Suprapubic skin (tissue), 4 donors: ENCODE data around the gene CCDC85A. TPM values are rescaled to one million over a fixed set of nuclear protein-coding genes. Genes with fewer than 3 reads are reported as not detected.

ENCODE experiments used
- DNase-seq, 2 donors: peaks; one replicate each; pipeline ENCODE4 v3.0.0-alpha.2; 2019; ENCODE audit warnings: low spot score in 2 of 2
- H3K27ac ChIP-seq: fragments of 200-600 bp; sonication (generic); one replicate; pipeline ENCODE4 v1.5.1; 2019
- H3K27me3 ChIP-seq: fragments of 200-600 bp; sonication (generic); one replicate; pipeline ENCODE4 v1.5.1; 2019
- H3K36me3 ChIP-seq: fragments of 200-600 bp; sonication (generic); one replicate; pipeline ENCODE4 v1.5.1; 2019
- H3K4me1 ChIP-seq: fragments of 200-600 bp; sonication (generic); one replicate; pipeline ENCODE4 v1.5.1; 2019
- H3K4me3 ChIP-seq: fragments of 200-600 bp; sonication (generic); one replicate; pipeline ENCODE4 v1.5.1; 2019; ENCODE audit warnings: mild to moderate bottlenecking
- H3K9me3 ChIP-seq: fragments of 200-600 bp; sonication (generic); one replicate; pipeline ENCODE4 v1.5.1; 2019
- CTCF ChIP-seq, 2 donors: fragments of 200-600 bp in 1 of 2; fragments of 450-650 bp in 1 of 2; sonication (generic) in 1 of 2; IDR thresholded peaks; one replicate each; pipeline ENCODE4 v1.5.1; 2016 to 2019; ENCODE audit warnings: antibody characterized with exemption in 2 of 2, mild to moderate bottlenecking in 1 of 2, moderate library complexity in 1 of 2
- EP300 ChIP-seq: sonication (generic); formaldehyde crosslinking; IDR thresholded peaks from one replicate; pipeline ENCODE4 v1.6.1; 2017; ENCODE audit warnings: antibody characterized with exemption
- POLR2A ChIP-seq, 2 donors: fragments of 450-650 bp; IDR thresholded peaks; one replicate each; pipeline ENCODE4 v1.6.1; 2017; ENCODE audit warnings: antibody characterized with exemption in 2 of 2, mild to moderate bottlenecking in 2 of 2, moderate library complexity in 2 of 2
- POLR2AphosphoS5 ChIP-seq, 3 donors: sonication (generic); formaldehyde crosslinking; IDR thresholded peaks; one replicate each; pipeline ENCODE4 v1.6.1; 2017; ENCODE audit warnings: antibody characterized with exemption in 3 of 3
- WGBS: methylation state at CpG from one replicate; pipeline ENCODE4 v1.1.5; 2018; 5-methylcytosine and 5-hydroxymethylcytosine counted together
- total RNA-seq, 4 donors: library from RNA; depleted of rRNA; stranded (reverse); fragments of >200 nt; gene quantifications; one replicate each; pipeline ENCODE4 v1.1.0, GENCODE V29; 2016

Gene CCDC85A
- total RNA-seq, 4 donors from 2014 or later = 1.9 to 3.2 (median 2.5) TPM

DNA sequence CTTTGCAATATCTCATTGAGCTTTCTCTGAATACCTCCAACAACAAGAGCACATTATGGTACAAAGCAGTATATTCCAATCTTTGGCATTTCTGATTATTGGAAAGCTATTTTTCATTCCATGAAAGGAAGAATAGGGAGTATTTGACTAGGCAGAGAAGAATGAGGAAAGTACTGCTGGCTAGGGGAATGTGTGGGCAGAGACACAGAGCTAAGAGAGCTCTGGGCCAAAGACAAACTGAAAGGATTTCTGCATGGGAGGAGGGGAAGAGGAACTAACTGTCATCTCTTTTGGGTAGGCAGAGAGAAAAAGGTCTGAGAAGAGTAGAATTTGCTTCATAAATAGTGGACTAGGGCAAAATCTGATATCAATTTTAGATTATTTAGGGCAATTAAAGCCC lies 150.8 kb downstream of the CCDC85A start:
- no peak for TF ChIP-seq CTCF (IDR thresholded peaks at IDR 0.05)
- TF ChIP-seq POLR2A (IDR thresholded peaks at IDR 0.05) = no peak
- TF ChIP-seq POLR2AphosphoS5 (IDR thresholded peaks at IDR 0.05) = no peak
- TF ChIP-seq EP300 = no peak
- H3K27me3 ChIP-seq = no peaks in the 10 kb centered on the region
- H3K4me3 ChIP-seq = no peak overlapping the region
- no peak overlapping the region for H3K27ac ChIP-seq
- H3K4me1 ChIP-seq = peaks cover 5% of the 10 kb centered on the region
- no peak for DNase-seq
- H3K36me3 ChIP-seq = no peaks in the 10 kb centered on the region
- no peaks in the 10 kb centered on the region for H3K9me3 ChIP-seq

- no peak for TF ChIP-seq POLR2A (IDR thresholded peaks at IDR 0.05)
- Histone ChIP-seq H3K27ac (no peak overlapping the region), H3K9me3 (no peaks in the 10 kb centered on the region), H3K36me3 (no peaks in the 10 kb centered on the region), H3K4me1 (peaks cover 5% of the 10 kb centered on the region), H3K27me3 (no peaks in the 10 kb centered on the region), H3K4me3 (no peak overlapping the region)
- 71% methylated on average over 3 of the region's 3 CpGs for WGBS
- DNase-seq = no peak
Measured at GRCh38 chr2:56335101-56335500, 151.3 kb downstream of the CCDC85A start.

- TF ChIP-seq POLR2A (IDR thresholded peaks at IDR 0.05) = no peak
- no peak for TF ChIP-seq CTCF (IDR thresholded peaks at IDR 0.05)
- TF ChIP-seq POLR2AphosphoS5 (IDR thresholded peaks at IDR 0.05) = no peak
- TF ChIP-seq EP300 = no peak
- Histone ChIP-seq H3K36me3 (no peaks in the 10 kb centered on the region), H3K9me3 (no peaks in the 10 kb centered on the region), H3K4me3 (no peak overlapping the region), H3K4me1 (peaks cover 5% of the 10 kb centered on the region), H3K27me3 (no peaks in the 10 kb centered on the region), H3K27ac (no peak overlapping the region)
- 84% methylated on average over 3 of the region's 3 CpGs for WGBS
- DNase-seq = no peak
Measured at GRCh38 chr2:56337342-56337741, 153.6 kb downstream of the CCDC85A start.

DNA sequence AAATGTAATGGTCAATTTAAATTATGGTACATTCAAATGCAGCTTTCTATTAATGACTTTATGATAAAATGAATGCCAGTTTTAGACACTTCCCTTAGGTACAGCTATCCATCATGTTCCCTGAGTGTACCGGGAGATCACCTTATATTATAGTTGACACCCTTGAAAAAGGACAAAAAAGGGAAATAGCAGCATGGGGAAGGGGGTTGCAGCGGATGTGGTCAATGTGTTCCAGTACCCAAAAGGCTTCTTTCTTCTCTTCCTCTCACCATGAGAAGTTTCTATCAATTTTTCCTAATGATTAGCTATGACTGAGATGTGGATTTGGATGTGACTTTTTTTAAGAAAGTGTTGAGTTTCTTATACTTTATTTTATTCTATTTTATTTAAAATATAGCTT lies 154.4 kb downstream of the CCDC85A start:
- 96% methylated on average over 2 of the region's 2 CpGs for WGBS
- Histone ChIP-seq H3K4me3 (no peak overlapping the region), H3K9me3 (no peaks in the 10 kb centered on the region), H3K36me3 (no peaks in the 10 kb centered on the region), H3K27ac (no peak overlapping the region), H3K27me3 (no peaks in the 10 kb centered on the region), H3K4me1 (peaks cover 5% of the 10 kb centered on the region)
- no peak for DNase-seq
- TF ChIP-seq CTCF (IDR thresholded peaks at IDR 0.05) (no peak), EP300 (no peak), POLR2A (IDR thresholded peaks at IDR 0.05) (no peak), POLR2AphosphoS5 (IDR thresholded peaks at IDR 0.05) (no peak)

DNA sequence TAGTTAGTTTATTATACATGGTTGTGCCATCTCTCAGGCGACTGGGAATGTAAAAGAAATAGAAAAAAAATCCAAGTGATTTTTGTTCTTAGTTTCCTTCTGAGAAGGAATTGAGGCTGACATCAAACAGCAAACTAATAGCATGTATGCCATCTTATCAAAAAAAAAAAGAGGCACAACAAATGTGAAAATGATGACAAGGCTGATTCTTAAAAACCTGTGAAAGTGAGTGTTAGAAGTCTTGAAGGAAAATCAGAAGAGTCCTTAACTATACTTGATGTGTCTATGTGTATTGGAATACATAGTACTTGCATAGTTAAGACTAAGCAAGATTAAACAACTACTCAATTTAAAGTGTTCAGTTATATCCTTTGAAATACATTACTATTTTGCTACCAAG lies 161.0 kb downstream of the CCDC85A start:
- DNase-seq = no peak
- no peaks in the 10 kb centered on the region for H3K36me3 ChIP-seq
- no peak overlapping the region for H3K4me3 ChIP-seq
- TF ChIP-seq EP300 (no peak), CTCF (IDR thresholded peaks at IDR 0.05) (no peak), POLR2AphosphoS5 (IDR thresholded peaks at IDR 0.05) (no peak), POLR2A (IDR thresholded peaks at IDR 0.05) (no peak)
- H3K4me1 ChIP-seq = no peaks in the 10 kb centered on the region
- 83% methylated on average over 1 of the region's 1 CpG for WGBS
- H3K9me3 ChIP-seq = no peaks in the 10 kb centered on the region
- no peaks in the 10 kb centered on the region for H3K27me3 ChIP-seq
- H3K27ac ChIP-seq = no peak overlapping the region

DNA sequence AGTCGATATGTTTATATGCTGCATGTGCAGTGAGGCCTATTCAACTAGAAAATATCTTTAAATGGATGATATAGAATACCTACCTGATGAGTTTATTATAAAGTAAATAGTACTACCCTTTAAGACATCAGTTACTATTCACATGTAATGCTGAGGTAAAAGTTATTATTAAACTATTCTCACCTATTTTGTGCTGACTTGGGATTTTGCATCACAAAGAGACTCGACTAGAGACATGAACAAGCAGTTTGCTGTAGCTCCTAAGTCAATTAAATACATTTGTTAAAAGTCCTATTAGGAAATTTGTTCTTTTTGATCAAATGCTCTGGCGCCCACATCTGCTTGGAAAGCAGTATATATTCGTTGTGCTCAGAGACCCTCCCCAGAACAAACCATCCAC lies 164.1 kb downstream of the CCDC85A start:
- Histone ChIP-seq H3K9me3 (no peaks in the 10 kb centered on the region), H3K27ac (no peak overlapping the region), H3K4me1 (no peaks in the 10 kb centered on the region), H3K36me3 (no peaks in the 10 kb centered on the region), H3K4me3 (no peak overlapping the region), H3K27me3 (no peaks in the 10 kb centered on the region)
- WGBS = 89% methylated on average over 4 of the region's 4 CpGs
- TF ChIP-seq CTCF (IDR thresholded peaks at IDR 0.05) (no peak), POLR2AphosphoS5 (IDR thresholded peaks at IDR 0.05) (no peak), EP300 (no peak), POLR2A (IDR thresholded peaks at IDR 0.05) (no peak)
- no peak for DNase-seq
